GM18499 (cell line): ENCODE data around the gene NRG2.

Experiments used
- ATAC-seq: cut with Tn5 transposase; IDR thresholded peaks from one replicate; pipeline ENCODE4 v1.9.1; 2021; ENCODE audit warnings: moderate number of reproducible peaks; ENCODE audit not compliant: insufficient read depth, unreplicated experiment

Gene NRG2

GRCh38 chr5:139825690-139826089, 217.4 kb downstream of the NRG2 start:
- ATAC-seq, result no peak

GRCh38 chr5:139823757-139824355, 219.2 kb downstream of the NRG2 start:
- no peak for ATAC-seq

DNA sequence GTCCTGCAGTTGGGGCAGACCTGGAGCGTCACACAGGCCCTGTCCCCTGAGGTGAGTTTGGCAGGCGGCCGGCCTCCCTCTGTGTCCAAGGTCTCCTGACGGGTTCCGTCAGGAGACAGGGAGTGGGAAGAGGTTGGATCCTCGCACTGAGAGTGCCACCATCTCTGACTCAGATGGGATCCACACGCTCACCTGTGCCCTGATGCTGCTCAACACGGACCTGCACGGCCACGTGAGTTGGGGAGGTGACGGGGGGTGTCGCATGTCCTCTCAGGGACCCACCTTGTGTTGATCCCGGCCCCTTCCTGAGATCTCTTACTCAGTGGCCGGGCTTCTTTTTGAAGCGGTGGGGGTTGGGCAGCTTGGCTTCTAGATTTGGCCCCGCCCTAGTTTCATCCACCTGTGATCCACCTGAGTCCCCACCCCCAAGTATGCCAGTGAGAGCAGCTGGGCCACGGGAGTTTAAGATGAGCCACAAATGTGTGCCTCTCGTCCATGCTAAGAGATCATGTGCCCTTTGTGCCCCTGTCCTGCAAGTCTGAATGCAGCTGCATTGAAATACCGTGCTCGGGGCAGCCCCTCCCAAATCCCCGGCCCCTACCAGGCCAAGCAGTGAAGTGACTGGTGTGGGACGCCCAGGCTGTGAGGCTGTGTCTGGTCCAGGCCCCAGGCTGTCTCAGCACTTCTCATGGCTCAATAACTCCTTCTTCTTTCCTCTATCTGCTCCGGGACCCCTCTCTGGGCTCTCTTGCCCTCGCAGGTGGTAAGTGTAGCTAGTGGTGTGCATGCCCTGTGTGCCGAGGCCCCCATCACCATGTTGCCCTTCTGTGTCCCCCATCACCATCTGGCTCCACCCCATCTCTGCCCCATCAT, 220.3 kb downstream of the NRG2 start:
- ATAC-seq, result no peak

- no peak for ATAC-seq
Measured at GRCh38 chr5:139821806-139822552, 221.1 kb downstream of the NRG2 start.

DNA sequence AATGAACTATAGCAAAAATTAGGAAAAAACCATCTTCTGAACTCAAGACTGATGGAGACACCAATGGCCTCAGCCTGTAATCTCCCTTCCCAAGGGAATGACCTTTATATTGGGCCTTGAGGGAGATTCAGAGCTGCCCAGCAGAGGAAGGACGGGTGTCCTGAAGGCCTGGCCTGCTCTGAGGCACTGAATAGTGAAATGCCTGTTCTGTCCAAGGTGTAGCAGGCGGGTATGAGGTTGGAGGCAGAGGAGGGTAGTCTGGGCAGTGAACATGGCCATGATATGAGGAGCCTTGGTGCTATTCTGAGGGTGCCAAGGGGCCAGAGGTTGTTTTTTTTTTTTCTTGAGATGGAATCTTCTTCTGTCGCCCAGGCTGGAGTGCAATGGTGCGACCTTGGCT, 222.5 kb downstream of the NRG2 start:
- ATAC-seq, result no peak

GRCh38 chr5:139820130-139820529, 223.0 kb downstream of the NRG2 start:
- ATAC-seq, result no peak

GRCh38 chr5:139817970-139818369, 225.1 kb downstream of the NRG2 start:
- no peak for ATAC-seq

DNA sequence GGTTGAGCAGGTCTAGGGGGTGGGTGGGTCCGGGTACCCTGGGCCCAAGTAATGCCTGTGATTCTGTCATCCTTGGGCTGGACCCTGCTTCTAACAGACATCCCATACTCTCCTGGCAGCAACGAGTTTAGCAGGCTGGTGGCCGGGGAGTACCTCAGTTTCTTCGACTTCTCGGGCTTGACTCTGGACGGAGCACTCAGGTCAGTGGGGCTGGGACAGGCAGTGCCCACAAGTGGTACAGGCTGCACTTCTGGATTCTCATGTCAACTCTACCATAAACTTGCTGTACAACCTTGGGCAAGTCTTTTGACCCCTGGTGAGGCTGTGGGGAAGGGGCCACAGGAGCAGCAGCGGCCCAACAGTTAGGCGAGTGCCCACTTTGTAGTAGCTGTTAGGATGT, 225.7 kb downstream of the NRG2 start:
- ATAC-seq, result no peak

DNA sequence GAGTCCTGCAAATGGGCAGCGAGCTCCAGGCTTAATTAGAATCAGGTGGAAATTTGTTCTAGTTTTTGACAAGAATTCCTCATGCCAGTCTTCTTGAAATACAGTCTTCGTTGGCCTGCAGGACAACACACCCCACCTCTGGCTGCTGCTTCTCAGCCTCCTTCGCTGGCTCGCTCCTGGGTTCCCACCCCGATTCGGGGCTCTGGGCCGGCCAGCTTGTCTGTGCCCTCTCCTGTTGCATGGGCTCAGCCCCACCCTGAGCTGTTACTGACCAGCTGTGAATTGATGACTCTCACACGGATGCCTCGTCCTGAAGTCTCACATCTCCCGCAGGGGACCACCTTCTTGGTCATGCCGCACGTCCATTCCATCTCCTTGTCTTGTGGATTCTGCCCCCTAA, 226.5 kb downstream of the NRG2 start:
- ATAC-seq, result no peak

DNA sequence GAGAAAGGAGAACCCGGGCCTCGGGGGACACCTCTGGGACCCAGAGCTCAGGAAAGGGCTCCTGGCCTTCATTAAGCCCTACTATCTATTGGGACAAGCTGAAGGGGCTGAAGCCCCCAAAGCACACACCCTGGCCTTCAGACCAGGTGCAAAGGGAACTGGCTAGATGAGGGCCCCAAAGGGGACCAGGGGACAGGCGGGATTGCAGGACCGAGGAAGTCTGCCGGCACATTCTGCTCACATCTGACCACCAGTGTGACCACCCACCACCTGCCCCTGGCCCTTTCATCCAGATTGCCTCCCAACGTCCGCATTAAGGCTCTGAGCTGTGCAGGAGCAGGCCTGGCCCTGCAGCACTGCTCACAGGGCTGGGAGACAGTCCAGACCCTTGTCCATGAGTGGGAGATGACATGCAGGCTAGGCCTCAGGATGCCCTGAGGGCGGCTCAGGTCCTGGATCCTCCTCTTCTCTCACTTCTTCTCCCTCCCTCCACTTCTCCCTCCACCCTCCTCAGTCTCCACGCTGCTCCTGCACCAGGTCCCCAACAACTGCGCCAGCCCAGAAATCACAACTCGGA, 228.3 kb downstream of the NRG2 start:
- ATAC-seq, result no peak

- ATAC-seq, result no peak
Measured at GRCh38 chr5:139814191-139814601, 228.9 kb downstream of the NRG2 start.

DNA sequence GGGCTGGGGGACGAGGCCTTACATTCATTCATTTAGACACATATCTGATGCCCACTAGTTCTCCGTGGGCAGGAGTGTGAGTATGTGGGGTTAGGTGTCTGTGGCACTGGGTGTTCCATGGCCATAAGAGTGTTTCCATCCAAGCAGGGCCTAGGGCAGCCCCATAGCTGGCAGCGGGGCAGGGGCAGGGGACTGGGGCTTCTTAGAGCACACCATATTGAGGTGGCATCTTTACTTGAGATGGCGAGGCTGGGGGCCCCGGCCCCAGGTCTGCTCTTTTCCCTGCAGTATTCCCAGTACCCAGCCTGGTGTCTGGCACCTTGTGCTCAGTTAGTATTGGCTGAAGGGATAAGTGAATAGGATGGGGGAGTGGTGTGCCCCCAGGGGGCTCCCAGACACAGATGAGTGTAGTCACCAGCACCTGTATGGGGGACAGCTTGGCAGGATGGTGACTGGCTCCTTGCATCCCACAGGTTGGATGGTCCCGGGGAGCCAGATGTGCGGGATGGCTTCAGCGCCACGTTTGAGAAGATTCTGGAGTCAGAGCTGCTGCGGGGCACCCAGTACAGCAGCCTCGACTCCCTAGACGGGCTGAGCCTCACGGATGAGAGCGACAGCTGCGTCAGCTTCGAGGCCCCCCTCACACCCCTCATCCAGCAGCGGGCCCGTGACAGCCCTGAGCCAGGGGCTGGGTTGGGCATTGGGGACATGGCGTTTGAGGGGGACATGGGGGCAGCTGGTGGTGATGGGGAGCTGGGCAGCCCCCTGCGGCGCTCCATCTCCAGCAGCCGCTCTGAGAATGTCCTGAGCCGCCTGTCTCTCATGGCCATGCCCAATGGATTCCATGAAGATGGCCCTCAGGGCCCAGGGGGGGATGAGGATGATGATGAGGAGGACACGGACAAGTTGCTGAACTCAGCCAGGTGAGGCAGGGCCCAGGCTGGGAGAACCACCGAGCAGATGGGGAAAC, 230.0 kb downstream of the NRG2 start:
- no peak for ATAC-seq

GRCh38 chr5:139812323-139812722, 230.8 kb downstream of the NRG2 start:
- ATAC-seq, result no peak

GRCh38 chr5:139811274-139811607, 231.9 kb downstream of the NRG2 start:
- no peak for ATAC-seq

- no peak for ATAC-seq
Measured at GRCh38 chr5:139810341-139811273, 232.5 kb downstream of the NRG2 start.

- ATAC-seq, result no peak
Measured at GRCh38 chr5:139809331-139809810, 233.7 kb downstream of the NRG2 start.

DNA sequence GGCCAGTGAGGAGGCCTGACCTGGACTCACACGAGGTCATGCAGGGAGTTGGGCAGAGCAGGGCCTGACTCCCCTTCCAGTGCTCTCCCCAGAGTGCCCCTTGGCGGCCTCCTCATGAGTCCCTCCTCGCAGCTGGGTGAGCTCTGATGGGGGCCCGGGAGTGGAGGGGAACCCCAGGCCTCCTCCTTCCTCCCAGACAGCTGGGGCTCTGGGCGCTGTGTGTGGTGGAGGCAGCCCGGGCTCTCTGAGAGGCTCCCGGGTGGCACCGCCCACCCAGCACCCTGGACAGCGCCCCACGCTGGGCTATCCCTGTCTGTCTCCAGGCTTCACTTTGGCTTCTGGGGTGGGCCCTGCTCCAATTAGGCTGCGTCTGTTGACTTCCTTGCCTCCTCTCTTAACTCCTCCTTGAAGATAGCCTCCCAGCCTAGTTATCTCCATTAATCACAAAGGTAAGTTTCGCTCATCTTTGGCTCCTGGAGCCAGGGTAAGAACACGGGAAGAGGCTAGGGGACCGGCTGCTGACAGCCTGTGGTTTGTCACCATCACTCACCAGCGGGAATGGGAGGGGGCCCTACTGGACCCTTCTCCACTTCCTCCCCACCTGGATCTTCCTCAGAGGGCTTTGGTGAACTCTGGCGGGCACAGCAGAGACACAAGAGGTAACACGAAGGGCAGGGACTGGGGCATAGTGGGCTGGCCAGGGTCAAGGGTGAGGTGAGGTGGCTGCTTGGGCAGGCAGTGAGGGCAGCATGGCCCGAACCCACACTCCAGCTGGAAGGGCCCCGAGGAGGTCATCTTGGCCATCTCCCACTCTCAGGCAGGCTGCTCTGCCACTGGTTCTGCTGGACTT, 234.4 kb downstream of the NRG2 start:
- no peak for ATAC-seq

DNA sequence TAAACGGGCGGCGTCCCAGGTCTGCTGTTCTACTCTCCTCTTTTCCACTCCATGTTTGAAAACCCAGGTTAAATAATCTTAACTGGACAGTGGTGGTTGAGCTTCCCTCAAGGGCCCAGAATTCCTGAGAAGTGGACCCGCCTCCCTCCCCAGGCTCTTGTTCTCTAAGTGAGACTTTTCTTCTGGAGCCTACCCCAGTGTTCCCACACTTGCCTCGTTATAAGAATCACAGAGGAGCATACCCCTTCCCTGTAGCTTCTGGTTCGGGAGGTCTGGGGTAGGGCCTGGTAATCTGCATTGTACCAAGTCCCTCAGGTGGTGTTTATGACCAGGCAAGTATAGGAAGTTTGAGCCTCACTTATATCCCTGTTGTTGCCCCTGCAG, 235.5 kb downstream of the NRG2 start:
- ATAC-seq, result no peak
